GM12878 (cell line): ENCODE results near the gene FGF23. TPM values are rescaled to one million over a fixed set of nuclear protein-coding genes. Genes with fewer than 3 reads are reported as not detected.

Experiments
- ATAC-seq: fragments of 200-7000 bp; cut with Tn5 transposase; 3 replicates; pipeline ENCODE4 v1.9.1; 2020; ENCODE audit warnings: mild to moderate bottlenecking, moderate library complexity
- BruUV-seq: library from RNA; stranded (reverse); fragments of 400-500 nt; replicated peaks from 2 replicates; lab custom pipeline; 2021; lab: Mats Ljungman, UMichigan
- CTCF ChIA-PET: fragments of 300-600 bp; sonication (Branson Sonifier 250); formaldehyde crosslinking; extraction: SDS; loops from one replicate; lab custom pipeline; 2021; ENCODE audit warnings: inconsistent platforms; lab: Yijun Ruan, JAX
- POLR2A ChIA-PET: fragments of 350-600 bp; formaldehyde crosslinking; extraction: SDS; loops from one replicate; lab custom pipeline; 2021; ENCODE audit warnings: inconsistent platforms; lab: Charles Lee
- RAD21 ChIA-PET: fragments of 300-600 bp; sonication (Branson Sonifier 250); formaldehyde crosslinking; loops from one replicate; lab custom pipeline; 2023; ENCODE audit warnings: antibody characterized with exemption; ENCODE audit not compliant: unreplicated experiment; lab: Charles Lee
- SMC1A ChIA-PET: fragments of 300-600 bp; sonication (Branson Sonifier 250); formaldehyde crosslinking; loops from one replicate; lab custom pipeline; 2023; ENCODE audit not compliant: unreplicated experiment, uncharacterized antibody; lab: Charles Lee
- DNase-seq: peaks from one replicate; pipeline ENCODE4 v3.0.0-alpha.2; 2011; ENCODE audit warnings: low read depth, low spot score
- FAIRE-seq: peaks from 3 replicates; lab custom pipeline; 2011; peaks lifted over from hg19 to GRCh38; lab: Jason Lieb, UNC
- H2AFZ ChIP-seq: 2 replicates; pipeline ENCODE4 v1.6.0; 2011; ENCODE audit warnings: low read depth, low read length, control low read depth; ENCODE audit not compliant: control insufficient read depth
- H3K27ac ChIP-seq: 2 replicates; pipeline ENCODE4 v1.5.1; 2011; ENCODE audit warnings: control low read depth; ENCODE audit not compliant: control insufficient read depth, insufficient read depth
- H3K27me3 ChIP-seq, 2 experiments: replicated peaks in 1 of 2; 2 replicates each; pipeline versions ENCODE4 v1.6.0 to v1.6.1; 2011; ENCODE audit warnings: low read length in 1 of 2; ENCODE audit not compliant: control insufficient read depth in 2 of 2, insufficient read depth in 2 of 2
- H3K36me3 ChIP-seq, 2 experiments: 2 replicates each; pipeline ENCODE4 v1.5.1; 2011; ENCODE audit warnings: low read length in 1 of 2; ENCODE audit not compliant: control insufficient read depth in 2 of 2, insufficient read depth in 2 of 2
- H3K4me1 ChIP-seq: 2 replicates; pipeline ENCODE4 v1.6.1; 2011; ENCODE audit warnings: mild to moderate bottlenecking, low read length, moderate library complexity, mixed read lengths; ENCODE audit not compliant: control insufficient read depth, insufficient read depth
- H3K4me2 ChIP-seq: 2 replicates; pipeline ENCODE4 v1.6.0; 2011; ENCODE audit warnings: control low read depth; ENCODE audit not compliant: control insufficient read depth, insufficient read depth
- H3K4me3 ChIP-seq: fragments of 200-600 bp; sonication (generic); 2 replicates; pipeline ENCODE4 v1.5.1; 2016
- H3K79me2 ChIP-seq: 2 replicates; pipeline ENCODE4 v1.6.0; 2011; ENCODE audit warnings: low read length; ENCODE audit not compliant: control insufficient read depth, insufficient read depth
- H3K9ac ChIP-seq: 2 replicates; pipeline ENCODE4 v1.8.0; 2011; ENCODE audit warnings: low read length, control low read depth, mixed read lengths; ENCODE audit not compliant: control insufficient read depth, insufficient read depth
- H3K9me3 ChIP-seq: replicated peaks from 3 replicates; pipeline ENCODE4 v1.5.1; 2011; ENCODE audit warnings: mild to moderate bottlenecking, low read length; ENCODE audit not compliant: control insufficient read depth, insufficient read depth
- H4K20me1 ChIP-seq: 2 replicates; pipeline ENCODE4 v1.6.0; 2011; ENCODE audit not compliant: control insufficient read depth, insufficient read depth
- BCL3 ChIP-seq: IDR thresholded peaks from 2 replicates; pipeline ENCODE4 v1.6.1; 2011; ENCODE audit warnings: borderline replicate concordance, low read depth, mild to moderate bottlenecking, moderate library complexity, low read length; ENCODE audit not compliant: insufficient read depth, poor library complexity, severe bottlenecking
- CBX5 ChIP-seq: sonication (generic); IDR thresholded peaks from 2 replicates; pipeline ENCODE4 v1.6.1; 2016; ENCODE audit warnings: low read depth, moderate library complexity, mild to moderate bottlenecking, inconsistent platforms
- ETV6 ChIP-seq, 2 experiments: fragments of 450-650 bp in 1 of 2; IDR thresholded peaks in 1 of 2; conservative IDR thresholded peaks in 1 of 2; 2 replicates each; pipeline ENCODE4 v1.6.1; 2014; ENCODE audit warnings: antibody characterized with exemption in 1 of 2, borderline replicate concordance in 1 of 2, low read depth in 1 of 2, mild to moderate bottlenecking in 1 of 2, moderate library complexity in 1 of 2
- HDAC2 ChIP-seq: fragments of 200-600 bp; sonication (generic); IDR thresholded peaks from 2 replicates; pipeline ENCODE4 v1.6.1; 2017
- NR2F1 ChIP-seq: fragments of 450-650 bp; conservative IDR thresholded peaks from 2 replicates; pipeline ENCODE4 v1.6.1; 2017; ENCODE audit warnings: mild to moderate bottlenecking
- NRF1 ChIP-seq: conservative IDR thresholded peaks from 2 replicates; pipeline ENCODE4 v1.6.1; 2011; ENCODE audit warnings: mild to moderate bottlenecking, low read depth, low read length, improper control_type of control experiment
- RBBP5 ChIP-seq: fragments of 200-600 bp; sonication (generic); conservative IDR thresholded peaks from 2 replicates; pipeline ENCODE4 v1.6.1; 2016
- SREBF2 ChIP-seq: IDR thresholded peaks from 2 replicates; pipeline ENCODE4 v1.6.1; 2012; ENCODE audit warnings: mild to moderate bottlenecking, low read length
- STAT1 ChIP-seq: fragments of 450-650 bp; conservative IDR thresholded peaks from 2 replicates; pipeline ENCODE4 v1.6.1; 2014; ENCODE audit warnings: antibody characterized with exemption, mild to moderate bottlenecking
- ZNF24 ChIP-seq: fragments of 450-650 bp; IDR thresholded peaks from 2 replicates; pipeline ENCODE4 v1.6.1; 2017; ENCODE audit warnings: antibody characterized with exemption, mild to moderate bottlenecking
- WGBS: methylation state at CpG from one replicate; pipeline ENCODE4 v1.1.6; 2016; ENCODE audit warnings: low lambda C conversion rate; ENCODE audit not compliant: insufficient replicate concordance, insufficient coverage; ENCODE audit errors: missing lambda C conversion rate; 5-methylcytosine and 5-hydroxymethylcytosine counted together
- in situ Hi-C: fragments of 300-500 bp; cut with MboI; formaldehyde crosslinking; loops from 9 replicates; pipeline ENCODE4 v1.14.3; 2018; ENCODE audit warnings: mixed read lengths
- intact Hi-C: fragments of 100-400 bp; cut with micrococcal nuclease; formaldehyde crosslinking; loops from one replicate; pipeline ENCODE4 v1.14.2; 2022; ENCODE audit not compliant: unreplicated experiment
- polyA plus RNA-seq, 11 experiments: library from polyadenylated mRNA; depleted of rRNA in 4 of 11; unstranded in 6 of 11; stranded (reverse) in 5 of 11; fragments of >200 nt; fragmentation: Nextera tagmentation in 4 of 11; fragmentation: Illumina TruSeq in 1 of 11; extraction: Ambion mirVana in 4 of 11; extraction: Trizol in 1 of 11; gene quantifications; 1 replicate in 1 of 11; 2 replicates in 10 of 11; pipeline versions ENCODE4 v1.2.1 to v1.2.3, GENCODE V29; 2011 to 2016; ENCODE audit warnings: inconsistent platforms in 2 of 11, missing spikeins in 2 of 11, low read depth in 1 of 11
- total RNA-seq, 4 experiments: library from RNA; depleted of rRNA in 3 of 4; stranded (reverse); fragments of >200 nt in 3 of 4; fragmentation: Illumina TruSeq in 1 of 4; extraction: Trizol in 1 of 4; gene quantifications; 2 replicates each; pipeline versions ENCODE4 v1.2.1 to v1.2.3, GENCODE V29; 2013 to 2021
- TF ChIP-seq, protein P1 (sequence below): IDR thresholded peaks from 2 replicates; pipeline ENCODE4 v1.6.1; 2011; ENCODE audit warnings: low read depth, low read length, improper control_type of control experiment, borderline replicate concordance

The FGF23 gene
- total and polyA plus RNA-seq, 10 of the 15 experiments (the other 5 are each of a cell fraction or from before 2014, with no cell fraction given), result not detected

DNA sequence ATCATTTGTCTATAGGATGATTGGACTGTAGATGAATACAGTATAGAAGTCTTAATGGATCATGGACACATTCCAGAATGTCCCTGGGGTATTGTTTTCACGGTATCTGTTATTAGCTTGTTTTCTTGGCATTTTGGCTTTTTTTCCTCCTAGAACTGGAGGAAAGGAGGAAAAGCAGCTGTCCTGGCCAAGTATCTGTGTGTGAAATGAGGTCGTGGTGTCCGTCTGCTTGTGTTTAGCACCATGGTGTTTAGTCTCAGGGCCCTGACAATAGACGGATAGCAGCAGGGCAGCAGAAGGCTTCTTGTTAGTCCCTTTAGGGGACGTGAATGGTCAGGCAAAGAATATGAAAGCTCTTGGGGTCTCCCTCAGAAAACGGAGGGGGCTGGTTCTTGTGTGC, 44.9 kb upstream of the FGF23 start:
- RAD21 ChIA-PET, result no interaction called here

More for the DNA sequence above, 44.9 kb upstream of the FGF23 start:
- ATAC-seq (no peak), FAIRE-seq (no peak), DNase-seq (no peak)
- in situ Hi-C loops (no loop called here), intact Hi-C loops (loop anchor here (5.0 kb wide), 1 partner anchor 537 kb away; no protein-coding TSS in a partner anchor)
- Histone ChIP-seq H3K4me3 (no peak overlapping the region), H3K36me3 (no peaks in the 10 kb centered on the region), H3K27me3 (no peaks in the 10 kb centered on the region; a peak in 1 of 4 replicates), H3K4me2 (no peak overlapping the region), H2AFZ (no peak overlapping the region), H3K9ac (no peak overlapping the region), H4K20me1 (no peaks in the 10 kb centered on the region), H3K27ac (no peak overlapping the region), H3K9me3 (no peaks in the 10 kb centered on the region), H3K4me1 (no peaks in the 10 kb centered on the region), H3K79me2 (no peaks in the 10 kb centered on the region)
- TF ChIP-seq RBBP5, result no peak
- TF ChIP-seq HDAC2, result no peak
- no peak for TF ChIP-seq BCL3
- no peak for TF ChIP-seq CBX5
- TF ChIP-seq, protein P1, sequence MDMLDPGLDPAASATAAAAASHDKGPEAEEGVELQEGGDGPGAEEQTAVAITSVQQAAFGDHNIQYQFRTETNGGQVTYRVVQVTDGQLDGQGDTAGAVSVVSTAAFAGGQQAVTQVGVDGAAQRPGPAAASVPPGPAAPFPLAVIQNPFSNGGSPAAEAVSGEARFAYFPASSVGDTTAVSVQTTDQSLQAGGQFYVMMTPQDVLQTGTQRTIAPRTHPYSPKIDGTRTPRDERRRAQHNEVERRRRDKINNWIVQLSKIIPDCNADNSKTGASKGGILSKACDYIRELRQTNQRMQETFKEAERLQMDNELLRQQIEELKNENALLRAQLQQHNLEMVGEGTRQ, result no peak
- TF ChIP-seq ETV6 (conservative IDR thresholded peaks at IDR 0.05 in 1 of 2, IDR thresholded peaks at IDR 0.05 in 1 of 2; ENCODE audit: borderline replicate concordance in 1 of 2, low read depth in 1 of 2), result no peak
- TF ChIP-seq ZNF24, result no peak
- no peak for TF ChIP-seq NRF1
- TF ChIP-seq NR2F1, result no peak
- TF ChIP-seq STAT1, result no peak
- no peak for TF ChIP-seq SREBF2
- POLR2A ChIA-PET, result no interaction called here
- no TSS peak for BruUV-seq
- SMC1A ChIA-PET, result no interaction called here
- 60% methylated on average over 6 of the region's 6 CpGs for WGBS
- CTCF ChIA-PET, result no interaction called here
